ENCODE results near the gene DCLK1. TPM values are rescaled to one million over a fixed set of nuclear protein-coding genes. Genes with fewer than 3 reads are reported as not detected.

Gene DCLK1
- total RNA-seq, 1 donor from 2014 or later: not detected

DNA sequence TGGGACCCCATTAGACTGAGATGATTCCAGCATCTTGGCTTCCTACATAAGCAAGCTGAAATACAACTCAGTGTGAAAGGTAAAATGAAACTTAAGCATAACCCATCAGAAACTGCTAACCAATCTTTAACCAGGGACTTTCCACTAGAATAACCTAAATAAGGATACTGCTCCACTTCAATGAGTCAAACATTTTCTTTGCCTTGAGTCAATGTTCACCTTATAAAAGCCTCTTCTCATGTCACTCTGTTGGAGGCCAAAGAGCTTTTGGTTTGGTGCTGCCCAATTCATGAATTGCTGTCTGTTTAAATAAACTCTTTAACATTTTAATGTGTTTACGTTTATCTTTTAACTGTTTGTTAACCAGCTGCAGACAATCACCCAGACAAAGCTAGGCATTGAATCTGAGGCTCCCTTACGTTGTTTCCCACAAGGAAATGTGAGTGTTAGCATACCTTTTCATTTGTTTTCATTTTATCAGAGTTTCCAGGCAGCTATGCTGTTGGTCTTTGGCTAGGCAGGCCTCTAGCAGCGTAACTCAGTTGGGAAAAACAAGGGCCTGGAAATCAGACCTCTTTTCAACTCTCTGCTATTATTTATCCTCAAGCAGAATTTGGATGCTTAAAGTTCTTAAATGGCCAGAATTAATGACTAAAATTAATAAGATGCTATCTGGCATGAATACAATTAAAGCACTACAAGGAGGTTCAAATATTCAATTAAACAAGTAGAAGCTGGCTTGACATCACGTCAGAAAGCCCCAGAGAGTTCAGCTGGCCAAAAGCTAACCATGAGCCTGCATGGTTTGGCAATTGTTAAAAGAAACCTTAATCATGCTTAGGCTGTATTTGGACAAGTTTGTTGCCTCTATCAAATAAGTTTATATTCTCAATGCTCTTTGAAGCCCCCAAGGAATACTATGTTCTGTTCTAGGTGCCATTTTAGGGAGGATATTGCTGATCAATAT lies 200.2 kb downstream of the DCLK1 start:
- DNase-seq: no peak
- Mint-ChIP-seq H3K4me3 (no peak overlapping the region), H3K27me3 (no peaks in the 10 kb centered on the region), H3K36me3 (ENCODE audit: low read depth) (no peaks in the 10 kb centered on the region), H3K9me3 (peaks cover 8% of the 10 kb centered on the region), H3K4me1 (no peaks in the 10 kb centered on the region), H3K27ac (no peak overlapping the region)
- intact Hi-C loops (cut with micrococcal nuclease): no loop called here

GRCh38 chr13:35927567-35928021 lies 203.6 kb downstream of the DCLK1 start:
- Mint-ChIP-seq H3K36me3 (ENCODE audit: low read depth) (no peaks in the 10 kb centered on the region), H3K27ac (no peak overlapping the region), H3K27me3 (no peaks in the 10 kb centered on the region), H3K4me3 (no peak overlapping the region), H3K9me3 (peaks cover 5% of the 10 kb centered on the region), H3K4me1 (no peaks in the 10 kb centered on the region)
- no peak for DNase-seq
- intact Hi-C loops (cut with micrococcal nuclease): no loop called here

GRCh38 chr13:35926859-35927530 lies 204.2 kb downstream of the DCLK1 start:
- no peak overlapping the region for H3K27ac Mint-ChIP-seq
- intact Hi-C loops (cut with micrococcal nuclease): no loop called here
- no peaks in the 10 kb centered on the region for H3K27me3 Mint-ChIP-seq
- no peaks in the 10 kb centered on the region for H3K9me3 Mint-ChIP-seq
- no peak for DNase-seq
- no peaks in the 10 kb centered on the region for H3K4me1 Mint-ChIP-seq
- no peak overlapping the region for H3K4me3 Mint-ChIP-seq
- H3K36me3 Mint-ChIP-seq (ENCODE audit: low read depth): no peaks in the 10 kb centered on the region

DNA sequence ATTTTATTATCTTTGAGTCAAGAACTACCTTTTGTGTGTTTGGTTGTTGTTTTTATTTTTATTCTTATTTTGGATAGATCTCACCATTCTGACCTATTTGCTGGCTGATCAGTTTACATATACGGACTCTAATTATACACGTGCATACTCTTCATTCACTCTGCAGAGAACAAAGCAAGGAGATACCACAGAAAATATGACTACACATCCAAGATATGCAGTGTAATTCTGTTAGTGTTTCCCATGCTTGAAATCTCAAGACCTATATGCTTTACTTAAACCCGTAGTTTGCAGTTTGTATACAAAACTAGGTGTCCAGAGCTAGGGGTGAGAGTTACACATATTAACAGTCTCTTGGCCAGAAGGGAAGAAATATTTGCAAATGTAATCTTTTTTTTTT lies 205.5 kb downstream of the DCLK1 start:
- intact Hi-C loops (cut with micrococcal nuclease): no loop called here
- H3K27ac Mint-ChIP-seq: no peak overlapping the region

GRCh38 chr13:35923347-35923746 lies 207.8 kb downstream of the DCLK1 start:
- Mint-ChIP-seq H3K4me1 (no peaks in the 10 kb centered on the region), H3K36me3 (ENCODE audit: low read depth) (no peaks in the 10 kb centered on the region), H3K27ac (no peak overlapping the region), H3K9me3 (no peaks in the 10 kb centered on the region), H3K27me3 (no peaks in the 10 kb centered on the region), H3K4me3 (no peak overlapping the region)
- intact Hi-C loops (cut with micrococcal nuclease): no loop called here
- no peak for DNase-seq

More for the DNA sequence above, 205.5 kb downstream of the DCLK1 start:
- Mint-ChIP-seq H3K4me1 (no peaks in the 10 kb centered on the region), H3K4me3 (no peak overlapping the region), H3K9me3 (no peaks in the 10 kb centered on the region), H3K36me3 (ENCODE audit: low read depth) (no peaks in the 10 kb centered on the region), H3K27me3 (no peaks in the 10 kb centered on the region)
- no peak for DNase-seq

GRCh38 chr13:35920816-35921215 lies 210.4 kb downstream of the DCLK1 start:
- H3K27ac Mint-ChIP-seq: no peak overlapping the region
- H3K36me3 Mint-ChIP-seq (ENCODE audit: low read depth): no peaks in the 10 kb centered on the region
- no peaks in the 10 kb centered on the region for H3K9me3 Mint-ChIP-seq
- DNase-seq: no peak
- H3K4me3 Mint-ChIP-seq: no peak overlapping the region
- no peaks in the 10 kb centered on the region for H3K4me1 Mint-ChIP-seq
- intact Hi-C loops (cut with micrococcal nuclease): no loop called here
- H3K27me3 Mint-ChIP-seq: no peaks in the 10 kb centered on the region

DNA sequence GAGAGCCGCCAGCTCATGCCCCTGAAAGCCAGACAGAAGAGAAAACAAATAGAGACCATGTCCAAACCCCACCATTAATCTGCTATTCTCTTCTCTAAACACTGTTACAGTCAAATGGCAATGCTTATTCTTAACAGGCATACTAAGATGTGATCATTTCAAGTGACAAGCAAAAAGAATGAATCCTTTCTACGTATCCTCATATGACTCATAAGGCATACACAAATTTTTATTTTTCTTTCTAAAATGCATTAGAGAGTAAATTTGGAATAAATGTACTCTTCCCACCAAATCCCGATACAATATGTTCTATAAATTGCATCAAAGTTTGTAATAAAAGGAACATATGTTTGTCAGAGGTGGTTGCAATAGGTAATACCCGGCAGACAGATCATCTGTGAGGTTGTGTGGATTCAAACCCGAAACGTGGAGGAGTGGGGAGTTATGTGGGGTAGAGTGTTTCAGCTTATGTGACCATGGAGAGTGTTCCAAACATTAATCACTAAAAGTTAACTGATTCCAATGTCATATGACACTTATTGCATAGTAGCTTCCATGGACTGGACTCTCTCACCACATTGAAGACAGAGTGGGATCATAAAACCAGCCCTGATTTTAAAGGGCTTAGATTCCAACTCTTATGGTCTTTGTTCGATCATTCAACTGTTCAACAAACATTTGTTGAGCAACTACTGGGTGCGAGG lies 213.1 kb downstream of the DCLK1 start:
- H3K4me3 Mint-ChIP-seq: no peak overlapping the region
- no peak overlapping the region for H3K27ac Mint-ChIP-seq
- no peaks in the 10 kb centered on the region for H3K27me3 Mint-ChIP-seq
- H3K9me3 Mint-ChIP-seq: no peaks in the 10 kb centered on the region
- no peak for DNase-seq
- intact Hi-C loops (cut with micrococcal nuclease): no loop called here
- H3K4me1 Mint-ChIP-seq: no peaks in the 10 kb centered on the region
- H3K36me3 Mint-ChIP-seq (ENCODE audit: low read depth): no peaks in the 10 kb centered on the region

DNA sequence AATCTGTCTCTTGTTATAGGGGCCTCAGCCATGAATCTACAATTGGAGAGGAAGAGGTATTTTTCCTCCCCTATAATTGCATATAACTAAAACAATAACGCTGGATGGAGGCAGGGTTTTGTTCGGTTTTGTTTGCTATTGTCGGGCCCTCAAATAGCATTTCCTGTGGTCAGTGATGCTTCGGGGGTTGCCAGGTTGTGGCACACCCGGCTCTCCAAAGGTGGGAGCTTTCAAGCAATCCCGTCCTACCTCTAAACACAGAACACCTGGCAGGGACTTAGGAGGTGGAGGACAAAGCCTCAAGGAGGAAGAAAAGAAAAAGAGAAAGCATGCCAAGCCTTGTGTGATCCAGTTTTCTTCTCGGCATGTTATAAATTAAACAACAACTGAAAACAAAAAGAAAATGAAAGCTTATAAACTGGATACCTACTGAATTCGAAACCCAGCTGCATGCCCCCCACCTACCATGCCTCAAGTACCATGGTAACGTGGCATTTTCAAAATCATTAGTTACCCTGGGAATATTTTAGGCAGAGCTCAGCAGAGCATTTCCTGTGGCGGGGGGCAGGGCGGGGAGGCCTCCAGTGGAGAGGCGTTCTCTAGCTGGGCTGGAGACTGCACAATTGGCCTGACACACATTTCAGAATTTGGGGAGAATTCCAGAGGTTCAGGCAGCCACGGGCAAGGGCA lies 213.8 kb downstream of the DCLK1 start:
- intact Hi-C loops (cut with micrococcal nuclease): no loop called here
- no peaks in the 10 kb centered on the region for H3K27me3 Mint-ChIP-seq
- no peaks in the 10 kb centered on the region for H3K36me3 Mint-ChIP-seq (ENCODE audit: low read depth)
- DNase-seq: no peak
- peaks cover 3% of the 10 kb centered on the region for H3K9me3 Mint-ChIP-seq
- no peak overlapping the region for H3K4me3 Mint-ChIP-seq
- no peak overlapping the region for H3K27ac Mint-ChIP-seq
- no peaks in the 10 kb centered on the region for H3K4me1 Mint-ChIP-seq

- intact Hi-C loops (cut with micrococcal nuclease): no loop called here
- Mint-ChIP-seq H3K4me1 (no peaks in the 10 kb centered on the region), H3K27me3 (no peaks in the 10 kb centered on the region), H3K9me3 (peaks cover 5% of the 10 kb centered on the region), H3K4me3 (no peak overlapping the region), H3K36me3 (ENCODE audit: low read depth) (no peaks in the 10 kb centered on the region), H3K27ac (no peak overlapping the region)
- no peak for DNase-seq
These were observed 215.0 kb downstream of the DCLK1 start for GRCh38 chr13:35916146-35916545.

DNA sequence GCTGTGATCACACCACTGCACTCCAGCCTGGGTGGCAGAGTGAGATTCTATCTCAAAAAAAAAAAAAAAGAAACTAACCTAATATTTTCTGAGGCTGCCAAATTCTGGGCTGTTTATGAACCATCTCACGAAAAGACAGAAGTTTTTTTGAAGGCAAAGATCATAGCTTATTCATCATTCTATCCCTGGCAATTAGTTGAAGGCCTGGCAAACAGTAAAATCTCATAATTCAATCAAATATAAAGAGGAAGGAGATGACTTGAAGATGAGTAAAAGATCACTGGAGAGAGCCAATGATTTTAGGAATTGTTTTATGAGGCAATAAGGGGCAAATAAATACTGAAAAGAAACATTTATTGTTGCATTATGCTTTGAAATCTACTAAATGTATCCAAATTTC lies 216.5 kb downstream of the DCLK1 start:
- no peak for DNase-seq
- no peak overlapping the region for H3K27ac Mint-ChIP-seq
- no peaks in the 10 kb centered on the region for H3K36me3 Mint-ChIP-seq (ENCODE audit: low read depth)
- intact Hi-C loops (cut with micrococcal nuclease): no loop called here
- no peak overlapping the region for H3K4me3 Mint-ChIP-seq
- no peaks in the 10 kb centered on the region for H3K27me3 Mint-ChIP-seq
- H3K4me1 Mint-ChIP-seq: no peaks in the 10 kb centered on the region
- H3K9me3 Mint-ChIP-seq: peaks cover 5% of the 10 kb centered on the region

- H3K36me3 Mint-ChIP-seq (ENCODE audit: low read depth): no peaks in the 10 kb centered on the region
- intact Hi-C loops (cut with micrococcal nuclease): no loop called here
These were observed 218.3 kb downstream of the DCLK1 start for GRCh38 chr13:35912841-35913240.

DNA sequence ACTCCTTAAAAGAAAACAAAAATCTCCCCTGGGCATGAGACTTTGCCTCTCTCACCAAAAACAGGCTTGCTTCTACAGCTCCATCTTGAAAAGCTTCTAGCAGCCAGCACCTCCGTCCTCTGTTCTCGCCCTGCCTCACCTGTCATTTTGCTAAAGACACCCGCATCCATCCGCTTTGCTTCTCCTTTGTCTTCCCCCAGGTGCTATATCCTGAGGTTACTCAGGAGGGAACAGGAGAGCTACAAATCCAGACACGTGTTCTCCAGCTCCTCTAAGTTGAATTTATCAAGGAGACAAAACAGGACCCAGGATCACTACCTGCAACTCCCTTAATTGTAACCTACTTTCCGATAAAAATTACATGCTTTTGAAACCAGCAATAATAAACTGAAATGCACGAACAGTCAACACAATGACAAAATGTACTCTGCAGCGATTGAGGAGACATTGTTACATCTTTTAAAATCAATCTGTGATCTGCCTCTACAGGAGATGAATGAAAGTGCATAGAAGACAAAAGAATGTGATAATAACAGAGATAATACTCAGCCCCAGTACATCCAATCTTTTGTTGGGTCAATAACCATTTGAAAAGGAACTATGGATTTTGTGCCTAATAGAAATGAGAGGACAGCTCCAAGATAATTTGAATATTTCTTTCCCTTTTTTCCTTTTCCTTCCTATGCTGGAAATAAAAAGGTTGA lies 221.2 kb downstream of the DCLK1 start:
- H3K4me3 Mint-ChIP-seq: no peak overlapping the region
- intact Hi-C loops (cut with micrococcal nuclease): no loop called here
- DNase-seq: no peak

More at GRCh38 chr13:35912841-35913240, 218.3 kb downstream of the DCLK1 start:
- Mint-ChIP-seq H3K9me3 (peaks cover 5% of the 10 kb centered on the region), H3K4me3 (no peak overlapping the region), H3K4me1 (no peaks in the 10 kb centered on the region), H3K27ac (no peak overlapping the region), H3K27me3 (no peaks in the 10 kb centered on the region)
- DNase-seq: no peak

GRCh38 chr13:35909091-35909490 lies 222.1 kb downstream of the DCLK1 start:
- H3K9me3 Mint-ChIP-seq: peaks cover 5% of the 10 kb centered on the region
- no peak overlapping the region for H3K27ac Mint-ChIP-seq
- DNase-seq: no peak
- H3K27me3 Mint-ChIP-seq: no peaks in the 10 kb centered on the region
- no peak overlapping the region for H3K4me3 Mint-ChIP-seq
- H3K4me1 Mint-ChIP-seq: no peaks in the 10 kb centered on the region
- no peaks in the 10 kb centered on the region for H3K36me3 Mint-ChIP-seq (ENCODE audit: low read depth)
- intact Hi-C loops (cut with micrococcal nuclease): no loop called here

More for the DNA sequence above, 221.2 kb downstream of the DCLK1 start:
- Mint-ChIP-seq H3K27me3 (no peaks in the 10 kb centered on the region), H3K27ac (no peak overlapping the region), H3K36me3 (ENCODE audit: low read depth) (no peaks in the 10 kb centered on the region), H3K9me3 (peaks cover 5% of the 10 kb centered on the region), H3K4me1 (no peaks in the 10 kb centered on the region)

All from activated CD4-positive, alpha-beta T cell treated with anti-CD3 and anti-CD28 coated beads, Interleukin-2, amount 10 ng/mL, durations not matched to agents 24 days and 14 days (primary cell).